Stimulated activated CD8-positive, alpha-beta memory T cell treated with anti-CD3 and anti-CD28 coated beads, Interleukin-15, amount 100 ng/mL, for 1 hour (primary cell): ENCODE results near the gene DHCR7.
A peak's percentile ranks its signal among the peaks of the same experiment; 100 is the strongest.

Experiments used
- DNase-seq: peaks from one replicate; pipeline ENCODE4 v3.0.0-alpha.2; 2020; ENCODE audit warnings: low read depth

DHCR7 gene

GRCh38 chr11:71456294-71456693, 8.1 kb upstream of the DHCR7 start:
- DNase-seq, result no peak

DNA sequence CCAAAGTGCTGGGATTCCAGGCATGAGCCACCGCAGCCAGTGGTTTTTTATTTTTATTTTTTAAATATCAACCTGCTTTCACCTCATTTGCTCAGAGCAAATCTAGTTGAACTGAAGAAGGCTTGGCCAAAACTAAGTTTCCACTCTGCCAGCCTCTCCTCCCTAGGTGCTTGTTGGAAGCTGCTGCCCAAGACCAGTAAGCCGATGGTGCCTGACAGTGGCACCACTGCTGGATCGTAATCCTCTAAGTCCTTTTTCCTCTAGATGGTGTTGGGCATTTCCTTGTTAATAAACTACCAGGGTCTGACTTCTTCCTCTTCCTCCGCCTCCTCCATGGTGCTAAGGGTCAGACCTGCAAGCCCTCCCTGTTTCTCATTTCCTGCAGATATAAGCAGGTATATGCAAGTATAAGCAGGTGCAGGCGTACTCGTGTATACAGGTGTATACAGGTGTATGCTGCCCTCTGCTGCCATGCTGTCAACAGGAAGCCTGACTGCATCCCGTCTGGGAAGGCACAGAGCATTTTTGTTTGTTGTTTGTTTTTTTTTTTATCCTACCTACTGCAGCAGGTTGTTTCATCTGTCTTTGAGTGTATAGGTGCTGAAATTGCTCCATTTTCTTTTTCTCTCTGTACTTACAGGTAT, 6.4 kb upstream of the DHCR7 start:
- no peak for DNase-seq

GRCh38 chr11:71453918-71454304, 5.7 kb upstream of the DHCR7 start:
- DNase-seq, result no peak

GRCh38 chr11:71453037-71453917, 5.1 kb upstream of the DHCR7 start, which contains the start of gene NADSYN1:
Gene NADSYN1, plus strand, starts transcription at chr11:71453203. Its CDS starts 94 bp downstream, at chr11:71453297.
- peak; percentile 89 for DNase-seq

- no peak for DNase-seq
Measured at GRCh38 chr11:71452199-71453036, 4.2 kb upstream of the DHCR7 start.

DNA sequence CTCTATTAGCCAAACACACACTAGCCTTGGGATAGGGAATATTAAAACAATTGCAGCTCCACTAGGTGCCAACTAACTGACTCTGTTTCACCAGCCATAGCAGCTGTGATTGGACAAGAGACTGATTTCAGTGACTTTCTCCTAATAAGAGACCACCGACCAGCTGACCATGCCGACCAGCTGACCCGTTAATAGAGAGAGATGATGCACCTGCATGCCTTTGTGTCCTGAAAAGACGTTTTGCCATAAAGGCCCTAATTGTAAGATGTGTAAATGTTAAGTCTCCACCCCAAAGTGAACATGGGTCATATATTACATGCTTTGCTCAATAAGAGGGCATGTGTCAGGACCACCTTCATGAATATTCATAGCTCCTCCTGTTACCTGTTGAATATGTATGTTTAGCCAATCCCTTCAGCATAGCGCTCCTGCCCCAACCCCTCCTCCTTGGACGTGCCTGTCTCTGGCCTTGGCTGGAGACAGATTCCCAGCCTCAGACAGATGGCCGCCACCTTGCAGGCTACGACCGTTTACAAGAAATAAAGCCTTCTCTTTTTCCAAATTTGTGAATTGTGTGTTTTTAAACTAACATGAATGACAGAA, 3.5 kb upstream of the DHCR7 start:
- no peak for DNase-seq

GRCh38 chr11:71450939-71451338, 2.7 kb upstream of the DHCR7 start:
- no peak for DNase-seq

- DNase-seq, result no peak
Measured at GRCh38 chr11:71450507-71450906, 2.3 kb upstream of the DHCR7 start.

DNA sequence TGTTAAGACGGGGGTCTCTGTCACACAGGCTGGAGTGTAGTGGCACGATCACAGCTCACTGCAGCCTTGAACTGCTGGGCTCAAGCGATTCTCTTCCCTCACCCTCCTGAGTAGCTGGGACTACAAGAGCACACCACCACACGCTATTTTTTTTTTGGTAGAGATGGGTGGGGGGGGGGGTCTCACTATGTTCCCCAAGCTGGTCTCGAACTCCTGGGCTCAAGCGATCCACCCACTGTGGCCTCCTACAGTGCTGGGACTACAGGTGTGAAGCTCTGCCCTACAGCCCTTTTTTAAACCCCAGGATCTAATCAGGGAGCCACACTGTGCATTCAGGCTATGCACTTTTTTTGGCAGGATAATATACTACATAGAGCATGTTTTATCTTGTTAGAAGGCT, 1.4 kb upstream of the DHCR7 start:
- DNase-seq, result no peak

DNA sequence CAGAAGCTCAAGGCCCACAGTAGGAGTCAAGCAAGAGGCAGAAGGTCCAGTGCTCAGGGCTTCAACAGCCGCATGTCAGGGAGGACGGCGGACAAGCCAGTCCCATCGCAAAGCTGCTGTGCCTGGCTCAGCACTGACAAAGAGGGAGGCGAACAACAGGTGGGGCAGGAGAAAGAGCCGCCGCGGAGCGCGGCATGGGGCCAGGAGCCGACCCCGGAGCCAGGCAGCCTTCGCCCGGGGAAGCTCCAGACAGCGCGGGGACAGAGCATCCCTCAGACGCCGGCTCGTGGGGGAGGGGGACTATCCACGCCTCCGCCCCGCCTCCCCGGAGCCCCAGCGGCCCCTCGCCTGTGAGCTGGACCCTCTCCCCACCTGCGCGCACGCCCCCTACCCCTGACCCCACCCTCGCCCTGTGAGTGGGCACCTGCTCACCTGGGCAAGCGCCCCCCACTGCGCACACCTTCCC, 369 bp downstream of the DHCR7 start:
- no peak for DNase-seq

GRCh38 chr11:71446942-71447688, 1.1 kb downstream of the DHCR7 start:
- no peak for DNase-seq

DNA sequence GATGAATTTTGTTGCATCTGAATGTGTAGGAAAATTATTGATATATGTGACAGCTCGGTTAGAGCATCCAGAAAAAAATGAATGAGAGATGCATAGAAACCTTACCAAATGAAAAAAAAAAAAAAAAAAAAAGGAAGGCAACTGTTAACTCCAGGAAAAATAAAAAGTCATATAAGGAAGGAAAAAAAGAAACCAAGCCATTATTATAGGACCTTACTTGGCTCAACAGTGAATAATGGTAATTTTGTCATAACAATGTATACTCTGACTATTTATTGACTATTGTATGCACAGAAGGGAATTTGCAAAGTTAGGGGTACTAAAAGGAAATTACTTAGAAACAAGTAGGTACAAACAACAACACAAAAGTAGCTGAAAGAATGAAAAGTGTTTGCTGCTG, 2.0 kb downstream of the DHCR7 start:
- DNase-seq, result no peak

DNA sequence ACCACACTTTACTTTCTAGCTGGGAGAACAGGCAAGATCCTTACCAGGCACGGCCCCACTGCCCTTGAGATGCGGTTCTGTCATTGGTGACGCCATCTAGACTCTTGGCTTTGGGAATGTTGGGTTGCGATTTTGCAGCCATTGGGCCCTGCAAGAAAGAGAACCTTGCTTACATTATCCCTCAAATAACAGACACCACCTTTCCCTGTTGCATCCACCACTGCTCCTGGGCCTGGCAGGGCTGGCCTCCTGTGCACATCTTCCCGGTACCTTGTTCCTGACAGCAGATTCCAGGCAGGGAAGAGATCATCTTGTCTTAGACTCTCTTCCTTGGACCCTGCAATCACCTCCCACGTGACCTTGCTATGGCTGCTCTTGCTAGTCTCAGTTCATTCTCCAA, 3.4 kb downstream of the DHCR7 start:
- no peak for DNase-seq

DNA sequence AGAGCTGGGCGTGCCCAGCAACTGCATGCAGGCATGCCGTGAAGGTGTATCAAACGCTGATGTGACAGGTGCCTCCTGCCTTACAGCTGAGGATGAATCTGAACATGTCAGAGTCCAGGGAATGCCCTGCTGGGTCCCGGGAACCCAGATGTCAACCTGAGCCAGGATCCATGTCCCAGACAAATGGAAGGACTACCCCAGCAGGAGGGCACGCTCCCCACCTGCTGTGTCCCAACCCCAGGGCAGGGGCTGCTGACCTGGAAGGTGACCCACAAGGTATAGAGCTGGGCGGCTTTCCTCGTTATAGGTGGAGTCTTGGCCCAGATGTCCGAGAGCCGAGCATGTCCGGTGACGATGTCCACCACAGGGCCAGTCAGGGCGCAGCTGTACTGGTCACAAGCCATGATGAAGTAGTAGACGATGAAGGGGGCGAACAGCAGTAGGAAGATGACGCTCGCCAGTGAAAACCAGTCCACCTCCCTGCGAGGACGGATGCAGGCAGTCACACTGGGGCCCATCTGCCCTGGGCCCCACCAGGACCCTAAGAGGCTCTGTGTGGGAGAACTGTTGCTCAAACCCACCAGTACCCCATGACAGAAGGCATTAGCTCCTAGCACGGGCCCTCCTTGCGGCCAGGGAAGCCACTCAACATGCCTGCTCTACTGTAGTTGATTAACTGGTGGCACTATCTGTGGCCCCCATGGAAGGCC, 4.3 kb downstream of the DHCR7 start:
- no peak for DNase-seq

GRCh38 chr11:71442880-71443279, 5.3 kb downstream of the DHCR7 start:
- no peak for DNase-seq

- DNase-seq, result no peak
Measured at GRCh38 chr11:71442123-71442522, 6.1 kb downstream of the DHCR7 start.

GRCh38 chr11:71441251-71441650, 6.9 kb downstream of the DHCR7 start:
- DNase-seq, result no peak

DNA sequence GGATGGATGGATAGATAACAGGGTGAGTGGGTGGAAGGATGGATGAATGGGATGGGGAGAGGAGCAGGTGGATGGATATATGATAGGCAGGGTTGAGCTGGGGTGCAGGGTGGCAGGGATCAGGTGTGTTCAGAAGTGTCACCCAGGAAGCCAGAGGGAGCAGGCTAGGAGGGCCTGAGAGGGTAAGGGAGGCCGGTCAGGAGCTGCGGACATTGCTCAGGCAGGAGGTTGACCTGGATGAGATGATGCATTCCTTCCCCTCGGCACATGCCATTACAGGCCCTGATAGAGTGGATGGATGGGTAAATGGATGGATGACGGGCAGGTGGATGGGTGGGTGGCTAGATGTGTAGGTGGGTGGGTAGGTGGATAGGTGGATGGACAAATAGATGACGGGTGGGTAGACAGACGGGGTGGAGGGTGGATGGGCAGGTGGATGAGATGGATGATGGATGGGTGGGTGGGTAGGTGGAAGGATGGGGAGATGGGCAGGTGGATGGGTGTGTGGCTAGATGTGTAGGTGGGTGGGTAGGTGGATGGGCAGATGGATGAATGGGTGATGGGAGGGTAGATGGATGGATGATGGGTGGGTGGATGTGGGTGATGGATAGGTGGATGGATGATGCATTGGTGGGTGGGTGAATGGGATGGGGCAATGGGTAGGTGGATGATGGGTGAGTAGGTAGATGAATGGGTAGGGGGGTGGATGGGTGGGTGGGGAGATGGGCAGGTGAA, 8.0 kb downstream of the DHCR7 start:
- DNase-seq, result no peak

GRCh38 chr11:71438650-71439049, 9.5 kb downstream of the DHCR7 start:
- no peak for DNase-seq

- DNase-seq, result no peak
Measured at GRCh38 chr11:71437879-71438278, 10.3 kb downstream of the DHCR7 start.
